Mesendoderm (in vitro differentiated cells): ENCODE results near the gene MCU.

Source experiments
- DNase-seq: peaks from one replicate; pipeline ENCODE4 v3.0.0; 2013
- H2AK5ac ChIP-seq: 2 replicates; pipeline ENCODE4 v1.6.1; 2013; ENCODE audit warnings: low read length, inconsistent platforms
- H2BK120ac ChIP-seq: 2 replicates; pipeline ENCODE4 v1.6.1; 2013; ENCODE audit warnings: low read depth, mild to moderate bottlenecking, low read length, moderate library complexity, mixed read lengths
- H2BK15ac ChIP-seq: replicated peaks from 2 replicates; pipeline ENCODE4 v1.6.1; 2013; ENCODE audit warnings: low read depth, mild to moderate bottlenecking, moderate library complexity
- H2BK5ac ChIP-seq: 2 replicates; pipeline ENCODE4 v1.6.1; 2013; ENCODE audit warnings: low read length, inconsistent platforms
- H3K18ac ChIP-seq: 2 replicates; pipeline ENCODE4 v1.6.1; 2013; ENCODE audit warnings: mild to moderate bottlenecking, low read length, mixed read lengths
- H3K23ac ChIP-seq: one replicate; pipeline ENCODE4 v1.6.1; 2013; ENCODE audit warnings: low read length
- H3K27ac ChIP-seq: 2 replicates; pipeline ENCODE4 v1.5.1; 2013; ENCODE audit warnings: low read depth, mild to moderate bottlenecking, inconsistent platforms, low read length, moderate library complexity
- H3K27me3 ChIP-seq: 2 replicates; pipeline ENCODE4 v1.6.1; 2013; ENCODE audit warnings: low read length, control low read depth, mild to moderate bottlenecking, inconsistent platforms; ENCODE audit not compliant: insufficient read depth, poor library complexity
- H3K36me3 ChIP-seq: 2 replicates; pipeline ENCODE4 v1.6.1; 2013; ENCODE audit warnings: low read length, inconsistent platforms; ENCODE audit not compliant: control insufficient read depth, insufficient read depth
- H3K4ac ChIP-seq: one replicate; pipeline ENCODE4 v1.6.1; 2013; ENCODE audit warnings: low read depth, mild to moderate bottlenecking, low read length, moderate library complexity
- H3K4me1 ChIP-seq: 2 replicates; pipeline ENCODE4 v1.6.1; 2013; ENCODE audit warnings: low read depth, low read length, inconsistent platforms; ENCODE audit not compliant: control insufficient read depth
- H3K4me2 ChIP-seq: 2 replicates; pipeline ENCODE4 v1.6.1; 2013; ENCODE audit warnings: low read length
- H3K4me3 ChIP-seq: 2 replicates; pipeline ENCODE4 v1.5.1; 2013; ENCODE audit warnings: mild to moderate bottlenecking, low read length
- H3K56ac ChIP-seq: one replicate; pipeline ENCODE4 v1.6.1; 2013; ENCODE audit warnings: low read length
- H3K79me1 ChIP-seq: 2 replicates; pipeline ENCODE4 v1.6.1; 2013; ENCODE audit warnings: low read length, inconsistent platforms
- H3K79me2 ChIP-seq: 2 replicates; pipeline ENCODE4 v1.6.1; 2013; ENCODE audit warnings: mild to moderate bottlenecking, low read length; ENCODE audit not compliant: control insufficient read depth, insufficient read depth
- H3K9ac ChIP-seq: 2 replicates; pipeline ENCODE4 v1.6.1; 2013; ENCODE audit warnings: low read length, inconsistent platforms
- H4K5ac ChIP-seq: one replicate; pipeline ENCODE4 v1.6.1; 2013; ENCODE audit warnings: low read length
- H4K8ac ChIP-seq: one replicate; pipeline ENCODE4 v1.6.1; 2013; ENCODE audit warnings: low read depth, mild to moderate bottlenecking, control low read depth, low read length, moderate library complexity
- WGBS: extraction: QIAGEN DNeasy Blood & Tissue Kit; methylation state at CpG from one replicate; pipeline ENCODE4 v1.1.7; 2013; ENCODE audit warnings: low lambda C conversion rate, missing lambda C conversion rate; ENCODE audit not compliant: insufficient coverage; ENCODE audit errors: extremely low coverage; 5-methylcytosine and 5-hydroxymethylcytosine counted together

Gene MCU

DNA sequence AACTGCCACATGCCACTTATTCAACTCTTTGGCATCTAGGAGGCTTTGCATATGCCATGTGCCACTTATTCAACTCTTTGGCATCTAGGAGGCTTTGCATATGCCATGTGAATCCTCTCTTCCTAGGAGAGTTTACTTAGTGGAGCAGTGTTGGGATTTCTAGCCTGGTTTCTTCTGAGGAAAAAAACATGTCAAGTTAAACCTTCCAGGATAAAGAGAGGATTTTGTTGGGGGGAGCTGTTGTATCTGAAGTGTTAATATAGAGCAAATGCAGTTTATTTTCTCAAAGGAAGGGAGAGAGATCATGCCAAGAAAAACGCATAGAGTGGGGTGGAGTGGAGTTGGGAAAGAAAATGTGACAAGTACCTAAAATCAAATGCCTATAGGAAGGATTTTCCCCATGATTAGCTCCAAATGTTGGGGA lies 91.5 kb downstream of the MCU start:
- no peaks in the 10 kb centered on the region for H3K27me3 ChIP-seq
- H4K8ac ChIP-seq, result no peak overlapping the region
- peaks cover 5% of the 10 kb centered on the region for H3K79me2 ChIP-seq
- peak; percentile 65 for DNase-seq
- H3K9ac ChIP-seq, result no peak overlapping the region
- H3K27ac ChIP-seq, result no peak overlapping the region
- no peak overlapping the region for H2BK120ac ChIP-seq
- no peak overlapping the region for H3K4me3 ChIP-seq
- H3K4me2 ChIP-seq, result no peak overlapping the region
- H2BK15ac ChIP-seq, result no peak overlapping the region
- no peak overlapping the region for H3K56ac ChIP-seq
- no peak overlapping the region for H3K4ac ChIP-seq
- H4K5ac ChIP-seq, result no peak overlapping the region
- H3K4me1 ChIP-seq, result peaks cover 6% of the 10 kb centered on the region
- H3K36me3 ChIP-seq, result no peaks in the 10 kb centered on the region
- no peak overlapping the region for H2AK5ac ChIP-seq
- peaks cover 2% of the 10 kb centered on the region for H3K79me1 ChIP-seq
- WGBS, result no CpG with 5 or more reads among the region's 1 CpG
- H2BK5ac ChIP-seq, result no peak overlapping the region
- H3K23ac ChIP-seq, result no peak overlapping the region
- no peak overlapping the region for H3K18ac ChIP-seq

DNA sequence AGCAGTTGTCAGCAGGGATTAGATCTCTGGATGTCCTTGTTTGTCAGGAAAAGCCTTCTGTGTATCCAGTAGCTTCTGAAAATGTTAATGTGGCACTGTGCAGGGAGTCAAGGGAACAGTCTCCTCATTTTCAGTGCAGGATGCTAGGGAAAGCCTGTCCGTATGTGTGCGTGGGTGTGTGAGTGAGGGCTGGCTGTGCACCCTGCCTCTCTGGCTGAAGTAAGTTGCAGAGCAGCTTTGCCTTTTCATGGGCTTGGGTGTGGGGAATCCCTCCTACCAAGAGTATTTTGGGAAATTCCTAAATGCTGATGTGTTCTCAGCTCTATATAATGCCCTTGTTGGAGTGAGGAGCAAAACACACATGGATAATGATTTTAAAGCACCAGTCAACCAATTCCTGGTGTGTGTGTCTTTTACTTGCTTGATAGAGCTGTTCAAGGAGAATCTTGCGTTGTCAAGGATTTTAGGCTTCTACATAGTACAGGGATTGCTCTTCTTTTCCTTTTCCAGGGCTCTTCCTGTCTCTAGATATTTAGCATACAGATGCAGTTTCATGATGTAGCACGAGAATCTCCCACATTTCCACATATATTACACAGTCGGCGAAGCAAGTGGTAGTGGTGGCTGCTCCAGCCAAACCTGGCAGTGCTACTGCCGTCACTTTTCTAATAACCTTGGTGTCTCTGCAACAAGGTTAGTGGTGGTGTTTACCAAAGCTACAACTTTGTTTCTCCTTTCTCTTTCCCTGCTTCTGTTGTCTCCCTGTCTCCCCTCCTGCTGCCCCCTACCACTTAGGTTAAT lies 92.8 kb downstream of the MCU start:
- Histone ChIP-seq H3K79me2 (peaks cover 6% of the 10 kb centered on the region), H3K4me2 (no peak overlapping the region), H3K18ac (no peak overlapping the region), H3K79me1 (peaks cover 2% of the 10 kb centered on the region), H3K36me3 (no peaks in the 10 kb centered on the region), H2BK120ac (no peak overlapping the region), H2AK5ac (no peak overlapping the region), H3K23ac (no peak overlapping the region), H3K4ac (no peak overlapping the region), H3K4me3 (no peak overlapping the region), H3K27me3 (no peaks in the 10 kb centered on the region), H3K56ac (peak overlapping the region; percentile 49), H3K9ac (peak overlapping the region; percentile 33), H3K27ac (peak overlapping the region; percentile 75), H4K5ac (peak overlapping the region; percentile 44), H4K8ac (no peak overlapping the region), H3K4me1 (peaks cover 6% of the 10 kb centered on the region), H2BK15ac (no peak overlapping the region), H2BK5ac (peak overlapping the region; percentile 64)
- peak; percentile 94 for DNase-seq
- no CpG with 5 or more reads among the region's 7 CpGs for WGBS

DNA sequence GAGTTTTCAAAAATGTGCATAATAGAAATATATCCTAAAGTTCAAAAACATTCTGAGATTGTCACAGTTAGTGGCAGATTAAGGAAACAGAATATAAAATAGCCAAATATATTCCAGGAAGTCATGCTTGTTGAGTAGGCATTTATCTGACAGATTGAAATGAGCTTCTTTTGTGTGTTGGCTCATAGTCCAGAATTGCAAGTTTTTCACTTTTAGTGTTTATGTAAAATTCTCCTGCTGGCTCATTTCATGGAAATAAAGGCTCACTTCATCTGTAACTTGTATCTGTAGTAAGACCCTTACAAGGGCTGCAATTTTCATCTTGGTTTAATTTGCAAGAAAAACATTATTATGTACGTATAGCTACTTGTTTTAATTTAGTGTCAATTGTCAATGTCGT lies 93.5 kb downstream of the MCU start:
- Histone ChIP-seq H3K36me3 (no peaks in the 10 kb centered on the region), H2BK120ac (no peak overlapping the region), H4K5ac (no peak overlapping the region), H2BK15ac (no peak overlapping the region), H2BK5ac (no peak overlapping the region), H4K8ac (no peak overlapping the region), H3K56ac (no peak overlapping the region), H3K27me3 (no peaks in the 10 kb centered on the region), H3K4me3 (no peak overlapping the region), H3K79me1 (peaks cover 2% of the 10 kb centered on the region), H3K4me1 (peaks cover 6% of the 10 kb centered on the region), H2AK5ac (no peak overlapping the region), H3K23ac (no peak overlapping the region), H3K18ac (no peak overlapping the region), H3K79me2 (peaks cover 6% of the 10 kb centered on the region), H3K9ac (no peak overlapping the region), H3K27ac (peak overlapping the region; percentile 75), H3K4me2 (no peak overlapping the region), H3K4ac (no peak overlapping the region)
- 100% methylated on average over 1 of the region's 2 CpGs for WGBS
- DNase-seq, result no peak

DNA sequence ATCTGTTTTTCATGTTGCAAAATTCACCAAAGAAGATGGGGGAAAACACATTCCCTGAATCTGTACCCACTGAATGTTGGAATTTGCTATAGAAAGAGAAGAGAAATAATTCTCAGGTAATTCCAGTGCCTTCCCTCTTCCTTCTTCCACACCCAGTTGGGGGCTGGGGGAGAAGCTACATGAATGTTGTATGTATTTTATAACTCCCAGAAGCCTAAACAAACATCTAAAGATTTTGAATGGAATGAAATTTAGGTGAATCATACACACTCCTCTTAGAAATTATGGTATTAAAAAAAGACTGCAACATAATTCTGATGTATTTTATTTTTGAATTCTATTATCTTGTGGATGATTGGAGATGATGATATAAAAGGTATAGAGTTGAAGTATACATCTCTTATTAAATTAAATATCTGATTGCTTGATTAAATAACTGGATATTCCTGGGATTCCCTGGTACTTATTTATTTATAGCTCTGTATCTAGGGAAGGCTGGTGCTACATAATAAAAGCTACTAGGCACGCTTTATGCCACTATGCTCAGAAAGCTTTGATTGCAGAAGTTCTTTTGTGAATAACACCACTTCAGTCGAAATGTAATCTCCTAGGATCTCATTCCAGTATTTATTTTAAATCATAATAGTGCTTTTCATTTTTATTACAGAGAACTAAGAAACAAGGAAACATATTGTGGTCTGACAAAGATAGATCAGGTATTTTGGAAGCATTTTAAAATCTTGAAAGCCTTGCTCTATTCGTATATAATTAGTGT lies 98.5 kb downstream of the MCU start:
- no peak overlapping the region for H2BK15ac ChIP-seq
- no peak overlapping the region for H3K4me2 ChIP-seq
- no peak overlapping the region for H3K27ac ChIP-seq
- H2AK5ac ChIP-seq, result no peak overlapping the region
- no peak overlapping the region for H3K4me3 ChIP-seq
- H4K8ac ChIP-seq, result no peak overlapping the region
- peak overlapping the region; percentile 16 for H3K4ac ChIP-seq
- H3K9ac ChIP-seq, result no peak overlapping the region
- peaks cover 3% of the 10 kb centered on the region for H3K79me1 ChIP-seq
- no peaks in the 10 kb centered on the region for H3K36me3 ChIP-seq
- no peak overlapping the region for H4K5ac ChIP-seq
- no peak for DNase-seq
- H3K18ac ChIP-seq, result no peak overlapping the region
- no peak overlapping the region for H2BK5ac ChIP-seq
- H3K79me2 ChIP-seq, result peaks cover 6% of the 10 kb centered on the region
- peaks cover 6% of the 10 kb centered on the region for H3K4me1 ChIP-seq
- no CpG with 5 or more reads among the region's 3 CpGs for WGBS
- H3K27me3 ChIP-seq, result no peaks in the 10 kb centered on the region
- no peak overlapping the region for H2BK120ac ChIP-seq
- no peak overlapping the region for H3K56ac ChIP-seq
- H3K23ac ChIP-seq, result no peak overlapping the region

DNA sequence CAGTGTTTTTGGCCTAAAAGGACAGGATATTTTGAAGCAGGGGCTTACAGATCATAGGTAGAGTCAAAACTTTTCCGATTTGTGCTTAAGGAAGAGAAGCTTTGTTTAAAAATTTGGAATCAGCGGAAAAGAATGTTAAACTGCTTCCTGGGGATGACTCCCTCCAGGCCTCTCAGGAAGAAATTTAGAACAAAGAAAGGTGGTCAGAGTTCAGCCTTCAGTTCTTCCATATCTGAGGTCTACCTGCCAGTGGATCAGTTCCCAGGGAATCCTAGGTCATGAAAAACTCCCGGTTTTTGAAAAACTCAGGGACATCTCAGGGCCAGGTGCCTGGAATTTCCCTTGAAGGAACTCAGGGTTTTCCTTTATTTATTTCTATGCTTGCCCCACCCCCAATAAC lies 100.3 kb downstream of the MCU start:
- peaks cover 4% of the 10 kb centered on the region for H3K79me1 ChIP-seq
- H3K18ac ChIP-seq, result peak overlapping the region; percentile 87
- no peaks in the 10 kb centered on the region for H3K36me3 ChIP-seq
- no peak overlapping the region for H2BK5ac ChIP-seq
- H3K4me3 ChIP-seq, result no peak overlapping the region
- H3K27me3 ChIP-seq, result no peaks in the 10 kb centered on the region
- H2AK5ac ChIP-seq, result no peak overlapping the region
- peak overlapping the region; percentile 91 for H3K23ac ChIP-seq
- peaks cover 4% of the 10 kb centered on the region for H3K79me2 ChIP-seq
- H4K8ac ChIP-seq, result peak overlapping the region; percentile 93
- H3K9ac ChIP-seq, result peak overlapping the region; percentile 18
- peak overlapping the region; percentile 88 for H2BK15ac ChIP-seq
- no peak overlapping the region for H4K5ac ChIP-seq
- H3K56ac ChIP-seq, result peak overlapping the region; percentile 29
- DNase-seq, result peak; percentile 71
- H2BK120ac ChIP-seq, result no peak overlapping the region
- H3K27ac ChIP-seq, result peak overlapping the region; percentile 77
- H3K4ac ChIP-seq, result no peak overlapping the region
- peaks cover 6% of the 10 kb centered on the region for H3K4me1 ChIP-seq
- H3K4me2 ChIP-seq, result no peak overlapping the region
- WGBS, result no CpG with 5 or more reads among the region's 3 CpGs
